Thyroid gland (tissue), 4 donors: ENCODE results near the gene ACAP3. TPM values are rescaled to one million over a fixed set of nuclear protein-coding genes. Genes with fewer than 3 reads are reported as not detected.

Experiments
- DNase-seq, 2 donors: peaks; one replicate each; pipeline ENCODE4 v3.0.0-alpha.2; 2019
- H3K27ac ChIP-seq, 3 donors: fragments of 200-600 bp; sonication (generic); 1 replicate in 2 of 3; 2 replicates in 1 of 3; pipeline ENCODE4 v1.5.1; 2016 to 2019; ENCODE audit warnings: mild to moderate bottlenecking in 1 of 3, moderate library complexity in 1 of 3
- H3K27me3 ChIP-seq: fragments of 200-600 bp; sonication (generic); one replicate; pipeline ENCODE4 v1.5.1; 2019
- H3K36me3 ChIP-seq, 2 donors: fragments of 200-600 bp; sonication (generic); one replicate each; pipeline ENCODE4 v1.5.1; 2016 to 2019
- H3K4me1 ChIP-seq, 2 donors: fragments of 200-600 bp; sonication (generic); one replicate each; pipeline ENCODE4 v1.5.1; 2017 to 2019
- H3K4me3 ChIP-seq, 3 donors: fragments of 200-600 bp; sonication (generic); replicated peaks in 1 of 3; 1 replicate in 2 of 3; 2 replicates in 1 of 3; pipeline ENCODE4 v1.5.1; 2016; ENCODE audit warnings: mild to moderate bottlenecking in 1 of 3
- H3K9me3 ChIP-seq: fragments of 200-600 bp; sonication (generic); one replicate; pipeline ENCODE4 v1.5.1; 2017
- CTCF ChIP-seq, 6 experiments: fragments of 200-600 bp in 3 of 6; fragments of 450-650 bp in 3 of 6; sonication (generic) in 3 of 6; IDR thresholded peaks; one replicate each; pipeline ENCODE4 v1.5.1; 2016 to 2019; ENCODE audit warnings: antibody characterized with exemption in 6 of 6, mild to moderate bottlenecking in 2 of 6, inconsistent platforms in 1 of 6, moderate library complexity in 1 of 6
- POLR2A ChIP-seq, 2 donors: fragments of 450-650 bp; IDR thresholded peaks; one replicate each; pipeline ENCODE4 v1.6.1; 2017; ENCODE audit warnings: antibody characterized with exemption in 2 of 2, mild to moderate bottlenecking in 2 of 2, moderate library complexity in 1 of 2
- WGBS, 2 donors: methylation state at CpG; one replicate each; pipeline ENCODE4 v1.1.5; 2017; 5-methylcytosine and 5-hydroxymethylcytosine counted together
- intact Hi-C: fragments of 100-400 bp; cut with DNase I; formaldehyde crosslinking; loops from one replicate; pipeline ENCODE4 v1.15.1; 2023
- total RNA-seq, 4 donors: library from RNA; depleted of rRNA; stranded (reverse); fragments of >200 nt; gene quantifications; one replicate each; pipeline ENCODE4 v1.2.3, GENCODE V29; 2016

The ACAP3 gene
- total RNA-seq, 4 donors from 2014 or later, result 31.6 to 51.2 (median 42.1) TPM

- Histone ChIP-seq H3K4me1 (no peaks in the 10 kb centered on the region), H3K27ac (no peak overlapping the region), H3K9me3 (no peaks in the 10 kb centered on the region), H3K27me3 (no peaks in the 10 kb centered on the region), H3K4me3 (no peak overlapping the region), H3K36me3 (peaks cover 21 to 40% of the 10 kb centered on the region in 2 donors)
- no peak for DNase-seq
- no peak for TF ChIP-seq POLR2A (IDR thresholded peaks at IDR 0.05)
- no peak for TF ChIP-seq CTCF (IDR thresholded peaks at IDR 0.05)
- intact Hi-C loops, result no loop called here
- WGBS, 2 donors, result 96 to 98% methylated on average over 17 of the region's 17 CpGs
Measured at GRCh38 chr1:1262071-1262470, 45.7 kb downstream of the ACAP3 start.

- H3K4me3 ChIP-seq, result no peak overlapping the region
- TF ChIP-seq POLR2A (IDR thresholded peaks at IDR 0.05) (no peak), CTCF (IDR thresholded peaks at IDR 0.05) (no peak)
- no peaks in the 10 kb centered on the region for H3K27me3 ChIP-seq
- no peak for DNase-seq
- H3K9me3 ChIP-seq, result no peaks in the 10 kb centered on the region
- 74 to 81% methylated on average over 16 of the region's 16 CpGs for WGBS, 2 donors
- H3K4me1 ChIP-seq, result no peaks in the 10 kb centered on the region
- peaks cover 25 to 41% of the 10 kb centered on the region in 2 donors for H3K36me3 ChIP-seq
- intact Hi-C loops, result no loop called here
- H3K27ac ChIP-seq, result no peak overlapping the region
Measured at GRCh38 chr1:1260843-1261560, 46.7 kb downstream of the ACAP3 start.

- H3K27ac ChIP-seq, result no peak overlapping the region
- TF ChIP-seq POLR2A (IDR thresholded peaks at IDR 0.05) (no peak), CTCF (IDR thresholded peaks at IDR 0.05) (no peak)
- no peaks in the 10 kb centered on the region for H3K27me3 ChIP-seq
- intact Hi-C loops, result no loop called here
- no peaks in the 10 kb centered on the region for H3K9me3 ChIP-seq
- H3K4me3 ChIP-seq, result no peak overlapping the region
- H3K36me3 ChIP-seq, result peaks cover 34 to 44% of the 10 kb centered on the region in 2 donors
- WGBS, 2 donors, result 80 to 86% methylated on average over 26 of the region's 26 CpGs
- DNase-seq, result no peak
- H3K4me1 ChIP-seq, result no peaks in the 10 kb centered on the region
Measured at GRCh38 chr1:1259951-1260600, 47.7 kb downstream of the ACAP3 start.

- H3K27me3 ChIP-seq, result no peaks in the 10 kb centered on the region
- 97 to 99% methylated on average over 18 of the region's 18 CpGs for WGBS, 2 donors
- H3K9me3 ChIP-seq, result no peaks in the 10 kb centered on the region
- H3K4me1 ChIP-seq, result no peaks in the 10 kb centered on the region
- no peak overlapping the region for H3K4me3 ChIP-seq
- DNase-seq, result no peak
- H3K27ac ChIP-seq, result no peak overlapping the region
- intact Hi-C loops, result no loop called here
- H3K36me3 ChIP-seq, result peaks cover 38 to 44% of the 10 kb centered on the region in 2 donors
- no peak for TF ChIP-seq POLR2A (IDR thresholded peaks at IDR 0.05)
- TF ChIP-seq CTCF (IDR thresholded peaks at IDR 0.05), result no peak
Measured at GRCh38 chr1:1259540-1259939, 48.2 kb downstream of the ACAP3 start.

GRCh38 chr1:1259119-1259488 lies 48.6 kb downstream of the ACAP3 start:
- Histone ChIP-seq H3K27ac (no peak overlapping the region), H3K4me1 (no peaks in the 10 kb centered on the region), H3K27me3 (no peaks in the 10 kb centered on the region), H3K4me3 (no peak overlapping the region), H3K36me3 (peaks cover 42 to 48% of the 10 kb centered on the region in 2 donors), H3K9me3 (no peaks in the 10 kb centered on the region)
- intact Hi-C loops, result no loop called here
- WGBS, 2 donors, result 90 to 95% methylated on average over 22 of the region's 22 CpGs
- DNase-seq, result no peak
- TF ChIP-seq CTCF (IDR thresholded peaks at IDR 0.05), result no peak
- no peak for TF ChIP-seq POLR2A (IDR thresholded peaks at IDR 0.05)
